ENCODE results near the gene MOXD1.

Gene MOXD1

DNA sequence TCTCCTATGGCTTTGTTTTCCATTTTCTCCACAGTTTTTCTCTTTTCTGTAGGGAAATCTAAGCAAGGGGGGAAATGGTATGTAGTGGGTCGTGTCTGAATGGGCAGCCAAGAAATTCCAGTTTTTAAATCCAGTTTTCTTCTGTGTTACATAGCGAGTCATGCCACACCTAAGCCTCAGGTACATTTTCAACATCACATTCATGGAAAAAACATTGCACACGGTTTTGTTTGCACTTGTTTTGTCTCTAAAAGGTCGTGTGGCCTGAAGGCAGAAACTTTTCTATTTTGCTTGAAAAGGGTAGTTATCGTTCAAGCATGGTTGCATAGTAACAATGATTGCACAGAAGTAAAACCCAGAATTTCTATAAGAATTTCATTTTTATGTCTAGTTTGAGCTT lies 70.5 kb downstream of the MOXD1 start:
- ChIA-PET CTCF (interaction anchor here (0.6 to 1.0 kb wide), 2 partner anchors 10 to 51 kb away, joined by 4 to 6 read pairs; no protein-coding TSS in a partner anchor), POLR2A (interaction anchor here (0.6 kb wide), 1 partner anchor 11 kb away, joined by 5 read pairs; no protein-coding TSS in a partner anchor)
- Histone ChIP-seq H3K4me1 (ENCODE audit: control insufficient read depth, insufficient read depth, low read length) (no peaks in the 10 kb centered on the region; the same call in 1 of the 2 replicates), H3K9me3 (ENCODE audit: control insufficient read depth, insufficient read depth, low read depth, low read length) (no peaks in the 10 kb centered on the region), H3K4me3 (ENCODE audit: low read depth, low read length) (no peak overlapping the region), H3K27ac (ENCODE audit: extremely low read depth, low read depth, low read length) (no peak overlapping the region), H3K36me3 (ENCODE audit: control insufficient read depth in 2 of 2, insufficient read depth in 1 of 2, low read length in 2 of 2) (no peaks in the 10 kb centered on the region)
- TF ChIP-seq KLF16 (tag by site-specific recombination; IDR thresholded peaks at IDR 0.05), result no peak
- no peak for TF ChIP-seq ZNF311 (tag by site-specific recombination; IDR thresholded peaks at IDR 0.05; ENCODE audit: borderline replicate concordance)

DNA sequence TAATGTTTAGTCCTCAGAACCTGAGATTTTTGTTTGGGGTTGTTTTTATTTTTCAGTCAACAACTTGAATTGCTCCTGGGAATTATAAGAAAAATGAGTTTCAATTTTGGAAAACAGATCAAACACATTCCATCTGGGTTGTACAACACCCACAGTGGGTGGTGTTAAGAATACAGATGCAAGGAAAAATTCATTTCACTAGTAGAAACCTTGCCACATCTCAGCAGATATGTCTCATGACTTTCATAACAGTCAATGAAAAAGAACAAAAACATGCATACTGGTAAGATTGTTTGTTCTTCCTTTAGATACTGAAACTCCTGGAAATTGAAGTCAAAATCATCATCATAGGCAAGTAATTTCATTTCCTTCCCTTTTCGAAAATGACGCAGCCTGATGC lies 78.9 kb downstream of the MOXD1 start:
- ChIA-PET POLR2A (no interaction called here), CTCF (interaction anchor here (0.6 to 1.5 kb wide), 7 partner anchors 21 to 1516 kb away, joined by 3 to 7 read pairs (median 3); no protein-coding TSS in a partner anchor)
- Histone ChIP-seq H3K27ac (ENCODE audit: extremely low read depth, low read depth, low read length) (no peak overlapping the region), H3K4me3 (ENCODE audit: low read depth, low read length) (no peak overlapping the region), H3K36me3 (ENCODE audit: control insufficient read depth in 2 of 2, insufficient read depth in 1 of 2, low read length in 2 of 2) (no peaks in the 10 kb centered on the region), H3K4me1 (ENCODE audit: control insufficient read depth, insufficient read depth, low read length) (no peaks in the 10 kb centered on the region), H3K9me3 (ENCODE audit: control insufficient read depth, insufficient read depth, low read depth, low read length) (no peaks in the 10 kb centered on the region)
- TF ChIP-seq, protein P1, sequence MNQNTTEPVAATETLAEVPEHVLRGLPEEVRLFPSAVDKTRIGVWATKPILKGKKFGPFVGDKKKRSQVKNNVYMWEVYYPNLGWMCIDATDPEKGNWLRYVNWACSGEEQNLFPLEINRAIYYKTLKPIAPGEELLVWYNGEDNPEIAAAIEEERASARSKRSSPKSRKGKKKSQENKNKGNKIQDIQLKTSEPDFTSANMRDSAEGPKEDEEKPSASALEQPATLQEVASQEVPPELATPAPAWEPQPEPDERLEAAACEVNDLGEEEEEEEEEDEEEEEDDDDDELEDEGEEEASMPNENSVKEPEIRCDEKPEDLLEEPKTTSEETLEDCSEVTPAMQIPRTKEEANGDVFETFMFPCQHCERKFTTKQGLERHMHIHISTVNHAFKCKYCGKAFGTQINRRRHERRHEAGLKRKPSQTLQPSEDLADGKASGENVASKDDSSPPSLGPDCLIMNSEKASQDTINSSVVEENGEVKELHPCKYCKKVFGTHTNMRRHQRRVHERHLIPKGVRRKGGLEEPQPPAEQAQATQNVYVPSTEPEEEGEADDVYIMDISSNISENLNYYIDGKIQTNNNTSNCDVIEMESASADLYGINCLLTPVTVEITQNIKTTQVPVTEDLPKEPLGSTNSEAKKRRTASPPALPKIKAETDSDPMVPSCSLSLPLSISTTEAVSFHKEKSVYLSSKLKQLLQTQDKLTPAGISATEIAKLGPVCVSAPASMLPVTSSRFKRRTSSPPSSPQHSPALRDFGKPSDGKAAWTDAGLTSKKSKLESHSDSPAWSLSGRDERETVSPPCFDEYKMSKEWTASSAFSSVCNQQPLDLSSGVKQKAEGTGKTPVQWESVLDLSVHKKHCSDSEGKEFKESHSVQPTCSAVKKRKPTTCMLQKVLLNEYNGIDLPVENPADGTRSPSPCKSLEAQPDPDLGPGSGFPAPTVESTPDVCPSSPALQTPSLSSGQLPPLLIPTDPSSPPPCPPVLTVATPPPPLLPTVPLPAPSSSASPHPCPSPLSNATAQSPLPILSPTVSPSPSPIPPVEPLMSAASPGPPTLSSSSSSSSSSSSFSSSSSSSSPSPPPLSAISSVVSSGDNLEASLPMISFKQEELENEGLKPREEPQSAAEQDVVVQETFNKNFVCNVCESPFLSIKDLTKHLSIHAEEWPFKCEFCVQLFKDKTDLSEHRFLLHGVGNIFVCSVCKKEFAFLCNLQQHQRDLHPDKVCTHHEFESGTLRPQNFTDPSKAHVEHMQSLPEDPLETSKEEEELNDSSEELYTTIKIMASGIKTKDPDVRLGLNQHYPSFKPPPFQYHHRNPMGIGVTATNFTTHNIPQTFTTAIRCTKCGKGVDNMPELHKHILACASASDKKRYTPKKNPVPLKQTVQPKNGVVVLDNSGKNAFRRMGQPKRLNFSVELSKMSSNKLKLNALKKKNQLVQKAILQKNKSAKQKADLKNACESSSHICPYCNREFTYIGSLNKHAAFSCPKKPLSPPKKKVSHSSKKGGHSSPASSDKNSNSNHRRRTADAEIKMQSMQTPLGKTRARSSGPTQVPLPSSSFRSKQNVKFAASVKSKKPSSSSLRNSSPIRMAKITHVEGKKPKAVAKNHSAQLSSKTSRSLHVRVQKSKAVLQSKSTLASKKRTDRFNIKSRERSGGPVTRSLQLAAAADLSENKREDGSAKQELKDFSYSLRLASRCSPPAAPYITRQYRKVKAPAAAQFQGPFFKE (tag by site-specific recombination; IDR thresholded peaks at IDR 0.05; ENCODE audit: borderline replicate concordance), result no peak
- TF ChIP-seq KLF7 (tag by site-specific recombination; IDR thresholded peaks at IDR 0.05; ENCODE audit: borderline replicate concordance), result no peak

DNA sequence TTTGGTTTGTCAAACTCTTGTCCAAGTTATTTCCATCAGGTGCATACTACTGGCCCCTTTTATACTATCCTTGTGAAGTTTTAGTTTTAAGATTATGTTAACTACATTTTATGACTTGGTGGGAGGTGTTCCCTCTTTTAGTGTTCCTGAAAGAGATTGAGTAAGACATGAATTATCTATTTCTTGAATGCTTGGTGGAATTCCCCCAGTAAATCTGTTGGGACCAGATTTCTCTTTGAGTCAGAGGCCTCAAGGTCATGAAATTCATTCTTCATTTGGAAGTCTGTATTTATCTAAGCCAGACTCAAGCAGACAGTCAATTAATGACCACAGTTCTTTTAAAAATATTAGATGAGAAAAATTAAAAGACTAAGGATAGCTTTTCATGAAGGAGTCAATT lies 81.3 kb downstream of the MOXD1 start:
- Histone ChIP-seq H3K27ac (ENCODE audit: extremely low read depth, low read depth, low read length) (no peak overlapping the region), H3K36me3 (ENCODE audit: control insufficient read depth in 2 of 2, insufficient read depth in 1 of 2, low read length in 2 of 2) (peaks cover 0 to 6% of the 10 kb centered on the region in 2 experiments; a peak in 2 of 3 replicates), H3K9me3 (ENCODE audit: control insufficient read depth, insufficient read depth, low read depth, low read length) (no peaks in the 10 kb centered on the region), H3K4me3 (ENCODE audit: low read depth, low read length) (no peak overlapping the region), H3K4me1 (ENCODE audit: control insufficient read depth, insufficient read depth, low read length) (no peaks in the 10 kb centered on the region)
- CTCF ChIA-PET, result interaction anchor here (0.6 to 2.2 kb wide), 4 partner anchors 20 to 115 kb away, joined by 3 to 7 read pairs (median 4); no protein-coding TSS in a partner anchor
- POLR2A ChIA-PET, result no interaction called here
- no peak for TF ChIP-seq ZNF658 (tag by site-specific recombination; IDR thresholded peaks at IDR 0.05)
- TF ChIP-seq, protein P2, sequence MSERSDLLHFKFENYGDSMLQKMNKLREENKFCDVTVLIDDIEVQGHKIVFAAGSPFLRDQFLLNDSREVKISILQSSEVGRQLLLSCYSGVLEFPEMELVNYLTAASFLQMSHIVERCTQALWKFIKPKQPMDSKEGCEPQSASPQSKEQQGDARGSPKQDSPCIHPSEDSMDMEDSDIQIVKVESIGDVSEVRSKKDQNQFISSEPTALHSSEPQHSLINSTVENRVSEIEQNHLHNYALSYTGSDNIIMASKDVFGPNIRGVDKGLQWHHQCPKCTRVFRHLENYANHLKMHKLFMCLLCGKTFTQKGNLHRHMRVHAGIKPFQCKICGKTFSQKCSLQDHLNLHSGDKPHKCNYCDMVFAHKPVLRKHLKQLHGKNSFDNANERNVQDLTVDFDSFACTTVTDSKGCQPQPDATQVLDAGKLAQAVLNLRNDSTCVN (tag by site-specific recombination; optimal IDR thresholded peaks at IDR 0.05), result no peak
- no peak for TF ChIP-seq ZNF48 (tag by site-specific recombination; IDR thresholded peaks at IDR 0.05)
- TF ChIP-seq TCF7L2 (IDR thresholded peaks at IDR 0.05; ENCODE audit: borderline replicate concordance, low read depth, low read length), result no peak
- no peak for TF ChIP-seq HOXC10 (CRISPR knock-in tag; IDR thresholded peaks at IDR 0.05)
- TF ChIP-seq ZFP41 (tag by site-specific recombination; IDR thresholded peaks at IDR 0.05; ENCODE audit: borderline replicate concordance), result no peak
- TF ChIP-seq, protein P3, sequence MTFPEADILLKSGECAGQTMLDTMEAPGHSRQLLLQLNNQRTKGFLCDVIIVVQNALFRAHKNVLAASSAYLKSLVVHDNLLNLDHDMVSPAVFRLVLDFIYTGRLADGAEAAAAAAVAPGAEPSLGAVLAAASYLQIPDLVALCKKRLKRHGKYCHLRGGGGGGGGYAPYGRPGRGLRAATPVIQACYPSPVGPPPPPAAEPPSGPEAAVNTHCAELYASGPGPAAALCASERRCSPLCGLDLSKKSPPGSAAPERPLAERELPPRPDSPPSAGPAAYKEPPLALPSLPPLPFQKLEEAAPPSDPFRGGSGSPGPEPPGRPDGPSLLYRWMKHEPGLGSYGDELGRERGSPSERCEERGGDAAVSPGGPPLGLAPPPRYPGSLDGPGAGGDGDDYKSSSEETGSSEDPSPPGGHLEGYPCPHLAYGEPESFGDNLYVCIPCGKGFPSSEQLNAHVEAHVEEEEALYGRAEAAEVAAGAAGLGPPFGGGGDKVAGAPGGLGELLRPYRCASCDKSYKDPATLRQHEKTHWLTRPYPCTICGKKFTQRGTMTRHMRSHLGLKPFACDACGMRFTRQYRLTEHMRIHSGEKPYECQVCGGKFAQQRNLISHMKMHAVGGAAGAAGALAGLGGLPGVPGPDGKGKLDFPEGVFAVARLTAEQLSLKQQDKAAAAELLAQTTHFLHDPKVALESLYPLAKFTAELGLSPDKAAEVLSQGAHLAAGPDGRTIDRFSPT (tag by site-specific recombination; IDR thresholded peaks at IDR 0.05), result no peak
- TF ChIP-seq, protein P4, sequence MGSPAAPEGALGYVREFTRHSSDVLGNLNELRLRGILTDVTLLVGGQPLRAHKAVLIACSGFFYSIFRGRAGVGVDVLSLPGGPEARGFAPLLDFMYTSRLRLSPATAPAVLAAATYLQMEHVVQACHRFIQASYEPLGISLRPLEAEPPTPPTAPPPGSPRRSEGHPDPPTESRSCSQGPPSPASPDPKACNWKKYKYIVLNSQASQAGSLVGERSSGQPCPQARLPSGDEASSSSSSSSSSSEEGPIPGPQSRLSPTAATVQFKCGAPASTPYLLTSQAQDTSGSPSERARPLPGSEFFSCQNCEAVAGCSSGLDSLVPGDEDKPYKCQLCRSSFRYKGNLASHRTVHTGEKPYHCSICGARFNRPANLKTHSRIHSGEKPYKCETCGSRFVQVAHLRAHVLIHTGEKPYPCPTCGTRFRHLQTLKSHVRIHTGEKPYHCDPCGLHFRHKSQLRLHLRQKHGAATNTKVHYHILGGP (tag by site-specific recombination; IDR thresholded peaks at IDR 0.05), result no peak
- TF ChIP-seq ZNF521 (tag by site-specific recombination; IDR thresholded peaks at IDR 0.05), result no peak
- TF ChIP-seq ZNF10 (tag by site-specific recombination; IDR thresholded peaks at IDR 0.05), result no peak
- TF ChIP-seq, protein P5, sequence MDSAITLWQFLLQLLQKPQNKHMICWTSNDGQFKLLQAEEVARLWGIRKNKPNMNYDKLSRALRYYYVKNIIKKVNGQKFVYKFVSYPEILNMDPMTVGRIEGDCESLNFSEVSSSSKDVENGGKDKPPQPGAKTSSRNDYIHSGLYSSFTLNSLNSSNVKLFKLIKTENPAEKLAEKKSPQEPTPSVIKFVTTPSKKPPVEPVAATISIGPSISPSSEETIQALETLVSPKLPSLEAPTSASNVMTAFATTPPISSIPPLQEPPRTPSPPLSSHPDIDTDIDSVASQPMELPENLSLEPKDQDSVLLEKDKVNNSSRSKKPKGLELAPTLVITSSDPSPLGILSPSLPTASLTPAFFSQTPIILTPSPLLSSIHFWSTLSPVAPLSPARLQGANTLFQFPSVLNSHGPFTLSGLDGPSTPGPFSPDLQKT (IDR thresholded peaks at IDR 0.05; ENCODE audit: borderline replicate concordance, low read depth, low read length), result no peak
- TF ChIP-seq ZNF112 (tag by site-specific recombination; IDR thresholded peaks at IDR 0.05), result no peak
